Body of pancreas (tissue), 4 donors: ENCODE results near the gene LCN10. TPM values are rescaled to one million over a fixed set of nuclear protein-coding genes. Genes with fewer than 3 reads are reported as not detected.

Source experiments
- ATAC-seq: fragments of 150-250 bp; one replicate; pipeline ENCODE4 v1.9.1; 2016
- DNase-seq, 4 donors: peaks; one replicate each; pipeline ENCODE4 v3.0.0-alpha.2; 2019
- H3K27ac ChIP-seq, 4 donors: fragments of 200-600 bp; sonication (generic); 1 replicate in 3 of 4; 2 replicates in 1 of 4; pipeline versions ENCODE4 v1.5.1 to v1.6.1; 2016 to 2019; ENCODE audit warnings: mild to moderate bottlenecking in 1 of 4, mixed read lengths in 1 of 4, moderate library complexity in 1 of 4
- H3K27me3 ChIP-seq, 2 donors: fragments of 200-600 bp; sonication (generic); one replicate each; pipeline ENCODE4 v1.6.0; 2016; ENCODE audit warnings: mild to moderate bottlenecking in 1 of 2
- H3K36me3 ChIP-seq, 2 donors: fragments of 200-600 bp; sonication (generic); replicated peaks in 1 of 2; 2 replicates each; pipeline ENCODE4 v1.5.1; 2016; ENCODE audit warnings: low read depth in 2 of 2; ENCODE audit not compliant: insufficient read depth in 1 of 2
- H3K4me1 ChIP-seq: fragments of 200-600 bp; sonication (generic); one replicate; pipeline ENCODE4 v1.6.0; 2016
- H3K4me3 ChIP-seq, 2 donors: fragments of 200-600 bp; sonication (generic); 1 replicate in 1 of 2; 2 replicates in 1 of 2; pipeline ENCODE4 v1.5.1; 2016 to 2019
- H3K9me3 ChIP-seq, 3 donors: fragments of 200-600 bp; sonication (generic); 1 replicate in 2 of 3; 2 replicates in 1 of 3; pipeline ENCODE4 v1.5.1; 2016
- CTCF ChIP-seq, 7 experiments: fragments of 450-650 bp in 4 of 7; fragments of 200-600 bp in 3 of 7; sonication (generic) in 3 of 7; IDR thresholded peaks; one replicate each; pipeline ENCODE4 v1.5.1; 2016 to 2019; ENCODE audit warnings: antibody characterized with exemption in 7 of 7
- POLR2A ChIP-seq, 3 donors: fragments of 450-650 bp; IDR thresholded peaks; one replicate each; pipeline ENCODE4 v1.6.1; 2016; ENCODE audit warnings: antibody characterized with exemption in 3 of 3, mild to moderate bottlenecking in 2 of 3
- WGBS, 2 donors: methylation state at CpG; one replicate each; pipeline ENCODE4 v1.1.5; 2017; 5-methylcytosine and 5-hydroxymethylcytosine counted together
- intact Hi-C: fragments of 100-400 bp; cut with DNase I; formaldehyde crosslinking; loops from one replicate; pipeline ENCODE4 v1.15.1; 2023
- total RNA-seq, 2 donors: library from RNA; depleted of rRNA; stranded (reverse); fragments of >200 nt; gene quantifications; one replicate each; pipeline ENCODE4 v1.1.0, GENCODE V29; 2016

LCN10 gene
- total RNA-seq, 2 donors from 2014 or later: 0.78 to 4.6 TPM

GRCh38 chr9:136697146-136697820, 45.5 kb downstream of the LCN10 start:
- 32 to 51% methylated on average over 16 to 23 of the region's 23 CpGs for WGBS, 2 donors
- Histone ChIP-seq H3K36me3 (no peaks in the 10 kb centered on the region), H3K27me3 (no peaks in the 10 kb centered on the region), H3K4me1 (peaks cover 67% of the 10 kb centered on the region), H3K9me3 (no peaks in the 10 kb centered on the region), H3K4me3 (no peak overlapping the region), H3K27ac (peak overlapping the region; percentile 67 to 87 (median 79))
- intact Hi-C loops: no loop called here
- DNase-seq (peak in 3 of 4 donors; percentile 34 to 43 (median 37)), ATAC-seq (no peak)
- TF ChIP-seq POLR2A (IDR thresholded peaks at IDR 0.05) (no peak), CTCF (IDR thresholded peaks at IDR 0.05) (no peak)

GRCh38 chr9:136696502-136696901, 46.2 kb downstream of the LCN10 start:
- DNase-seq: peak in 2 of 4 donors; percentile 12 to 24

GRCh38 chr9:136695955-136696354, 46.8 kb downstream of the LCN10 start:
- TF ChIP-seq CTCF (IDR thresholded peaks at IDR 0.05) (no peak), POLR2A (IDR thresholded peaks at IDR 0.05) (no peak)
- DNase-seq (peak; percentile 71 to 84 (median 78)), ATAC-seq (peak; percentile 11)
- Histone ChIP-seq H3K9me3 (no peaks in the 10 kb centered on the region), H3K4me1 (peaks cover 80% of the 10 kb centered on the region), H3K36me3 (no peaks in the 10 kb centered on the region), H3K27me3 (no peaks in the 10 kb centered on the region), H3K4me3 (no peak overlapping the region), H3K27ac (peak overlapping the region; percentile 92 to 97 (median 94))
- intact Hi-C loops: no loop called here
- WGBS, 2 donors: 25 to 35% methylated on average over 8 to 20 of the region's 23 CpGs

More at GRCh38 chr9:136696502-136696901, 46.2 kb downstream of the LCN10 start:
- Histone ChIP-seq H3K27me3 (no peaks in the 10 kb centered on the region), H3K27ac (peak overlapping the region; percentile 92 to 97 (median 94)), H3K4me1 (peaks cover 74% of the 10 kb centered on the region), H3K4me3 (no peak overlapping the region), H3K9me3 (no peaks in the 10 kb centered on the region), H3K36me3 (no peaks in the 10 kb centered on the region)
- ATAC-seq: no peak
- TF ChIP-seq POLR2A (IDR thresholded peaks at IDR 0.05) (no peak), CTCF (IDR thresholded peaks at IDR 0.05) (no peak)
- intact Hi-C loops: no loop called here
- WGBS, 2 donors: 74 to 82% methylated on average over 4 to 9 of the region's 9 CpGs

- Histone ChIP-seq H3K36me3 (no peaks in the 10 kb centered on the region), H3K9me3 (no peaks in the 10 kb centered on the region), H3K4me3 (no peak overlapping the region), H3K27me3 (no peaks in the 10 kb centered on the region), H3K27ac (peak overlapping the region; percentile 92 to 97 (median 94)), H3K4me1 (peaks cover 85% of the 10 kb centered on the region)
- peak; percentile 45 to 75 (median 75) for TF ChIP-seq POLR2A (IDR thresholded peaks at IDR 0.05)
- peak in 1 of 7 experiments; percentile 23 for TF ChIP-seq CTCF (IDR thresholded peaks at IDR 0.05)
- DNase-seq (peak; percentile 93 to 98 (median 96)), ATAC-seq (peak; percentile 79)
- 21 to 24% methylated on average over 9 to 10 of the region's 10 CpGs for WGBS, 2 donors
- intact Hi-C loops: no loop called here
These were observed 47.3 kb downstream of the LCN10 start for GRCh38 chr9:136695435-136695895.
